Measurements from ENCODE around the gene SNRNP70.
A peak's percentile ranks its signal among the peaks of the same experiment; 100 is the strongest.
"Not testable (repeated sequence)": the region's sequence is repeated elsewhere in the genome, so short reads cannot be mapped to it uniquely, and the experiment has no call there.

Gene SNRNP70, protein sequence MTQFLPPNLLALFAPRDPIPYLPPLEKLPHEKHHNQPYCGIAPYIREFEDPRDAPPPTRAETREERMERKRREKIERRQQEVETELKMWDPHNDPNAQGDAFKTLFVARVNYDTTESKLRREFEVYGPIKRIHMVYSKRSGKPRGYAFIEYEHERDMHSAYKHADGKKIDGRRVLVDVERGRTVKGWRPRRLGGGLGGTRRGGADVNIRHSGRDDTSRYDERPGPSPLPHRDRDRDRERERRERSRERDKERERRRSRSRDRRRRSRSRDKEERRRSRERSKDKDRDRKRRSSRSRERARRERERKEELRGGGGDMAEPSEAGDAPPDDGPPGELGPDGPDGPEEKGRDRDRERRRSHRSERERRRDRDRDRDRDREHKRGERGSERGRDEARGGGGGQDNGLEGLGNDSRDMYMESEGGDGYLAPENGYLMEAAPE

DNA sequence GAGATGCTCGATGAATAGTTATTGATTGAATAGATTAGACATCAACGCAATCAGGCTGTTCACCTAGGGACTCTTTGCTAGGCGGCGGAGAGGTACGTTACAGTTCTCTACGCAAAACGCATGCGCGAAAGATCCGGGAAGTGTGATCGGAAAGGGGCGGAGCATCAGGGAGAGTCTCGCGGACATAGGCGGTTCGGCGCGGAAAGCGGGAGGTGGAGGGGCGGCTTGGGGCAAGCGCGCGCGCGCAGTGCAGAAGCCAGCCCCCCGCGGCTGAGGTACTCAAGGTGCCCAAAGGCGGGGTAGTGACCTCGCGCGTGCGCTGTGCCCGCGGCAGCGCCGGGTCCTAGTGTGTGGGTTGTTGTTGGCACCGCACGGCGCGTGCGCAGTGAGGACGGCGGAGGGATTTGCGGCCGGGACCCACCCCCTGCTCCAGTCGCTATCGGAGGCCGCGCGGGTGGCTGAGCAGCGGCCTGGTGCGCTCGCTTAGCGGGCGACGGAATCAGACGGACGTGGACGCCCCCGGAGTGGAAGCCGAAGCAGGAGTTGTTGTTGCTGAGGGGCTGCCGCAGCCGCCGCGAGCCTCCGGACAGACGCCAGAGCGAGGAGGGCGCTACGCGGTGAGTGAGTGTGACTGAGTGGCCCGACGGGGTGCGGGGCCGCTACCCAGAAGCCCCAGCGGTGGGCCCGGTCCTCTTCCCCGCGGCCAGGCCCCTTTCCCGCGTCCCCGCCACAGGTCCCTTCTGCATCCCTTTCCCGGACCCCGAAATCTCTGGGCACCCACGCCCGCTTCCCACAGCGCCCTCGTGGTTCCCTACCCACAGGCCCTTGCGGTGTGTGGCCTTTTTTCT is at the start of gene SNRNP70:
Gene SNRNP70 (plus strand): TSS at position 432 of the 848 bp plus-strand sequence. CDS start 964 bp downstream, outside the sequence.
- no peaks in the 10 kb centered on the region for H3K27me3 Mint-ChIP-seq
- H3K4me1 Mint-ChIP-seq = peaks cover 24% of the 10 kb centered on the region
- no peaks in the 10 kb centered on the region for H3K9me3 Mint-ChIP-seq
- peak within 1 kb of the TSS; percentile 100 for H3K4me3 Mint-ChIP-seq
- H3K36me3 Mint-ChIP-seq = peaks cover 23% of the 10 kb centered on the region
- H3K27ac Mint-ChIP-seq = peak within 1 kb of the TSS; percentile 87
- ATAC-seq = peak; percentile 98

DNA sequence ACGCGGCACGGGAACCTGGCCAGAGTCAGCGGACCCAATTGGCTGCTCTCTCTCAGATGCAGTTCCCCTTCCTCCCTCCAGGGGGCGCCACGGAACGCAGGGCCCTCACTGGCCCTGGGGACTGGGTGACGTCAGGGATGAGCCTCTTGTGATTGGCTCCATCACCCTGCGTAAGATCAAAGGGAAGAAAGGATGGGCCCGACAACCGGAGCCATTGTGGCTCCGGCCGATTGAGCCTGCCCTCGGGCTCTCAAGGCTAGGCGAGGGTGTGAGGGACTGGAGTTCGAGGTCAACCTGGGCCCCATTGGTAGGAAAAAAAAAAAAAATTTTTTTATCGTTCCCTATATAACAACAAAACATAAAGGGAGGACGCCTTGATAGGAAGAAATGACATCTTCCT is 48.4 kb upstream of the SNRNP70 start, which contains the start of gene CGB1:
Gene CGB1 (minus strand): TSS at position 81 of the 400 bp plus-strand sequence. CDS start 184 bp downstream, outside the sequence.
- H3K36me3 Mint-ChIP-seq, H3K4me1 Mint-ChIP-seq, H3K27ac Mint-ChIP-seq, ATAC-seq, H3K9me3 Mint-ChIP-seq, H3K4me3 Mint-ChIP-seq: not testable (repeated sequence)
- peaks cover 16% of the 10 kb centered on the region for H3K27me3 Mint-ChIP-seq

DNA sequence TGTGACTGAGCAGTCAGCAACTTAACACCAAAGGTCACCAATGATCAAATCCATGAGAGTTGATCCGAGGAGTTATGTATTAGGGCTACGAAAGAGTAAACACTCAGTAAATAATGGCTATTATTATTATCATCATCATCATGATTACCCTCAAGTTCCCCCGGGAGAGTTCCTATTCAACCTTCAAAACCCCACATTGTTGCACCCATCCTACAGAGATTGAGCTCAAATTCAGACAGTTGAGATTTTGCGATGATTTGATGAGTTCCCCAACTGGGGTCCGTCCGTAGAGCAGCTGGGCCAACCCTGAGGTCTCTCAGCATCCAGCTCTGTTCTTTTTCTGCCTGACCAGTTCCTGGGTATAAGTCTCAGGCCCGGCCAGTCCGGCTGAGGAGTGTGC is 47.1 kb upstream of the SNRNP70 start:
- peaks cover 24% of the 10 kb centered on the region for H3K27me3 Mint-ChIP-seq
- not testable (repeated sequence) for H3K36me3 Mint-ChIP-seq, H3K9me3 Mint-ChIP-seq, H3K4me1 Mint-ChIP-seq, ATAC-seq, H3K4me3 Mint-ChIP-seq, H3K27ac Mint-ChIP-seq

DNA sequence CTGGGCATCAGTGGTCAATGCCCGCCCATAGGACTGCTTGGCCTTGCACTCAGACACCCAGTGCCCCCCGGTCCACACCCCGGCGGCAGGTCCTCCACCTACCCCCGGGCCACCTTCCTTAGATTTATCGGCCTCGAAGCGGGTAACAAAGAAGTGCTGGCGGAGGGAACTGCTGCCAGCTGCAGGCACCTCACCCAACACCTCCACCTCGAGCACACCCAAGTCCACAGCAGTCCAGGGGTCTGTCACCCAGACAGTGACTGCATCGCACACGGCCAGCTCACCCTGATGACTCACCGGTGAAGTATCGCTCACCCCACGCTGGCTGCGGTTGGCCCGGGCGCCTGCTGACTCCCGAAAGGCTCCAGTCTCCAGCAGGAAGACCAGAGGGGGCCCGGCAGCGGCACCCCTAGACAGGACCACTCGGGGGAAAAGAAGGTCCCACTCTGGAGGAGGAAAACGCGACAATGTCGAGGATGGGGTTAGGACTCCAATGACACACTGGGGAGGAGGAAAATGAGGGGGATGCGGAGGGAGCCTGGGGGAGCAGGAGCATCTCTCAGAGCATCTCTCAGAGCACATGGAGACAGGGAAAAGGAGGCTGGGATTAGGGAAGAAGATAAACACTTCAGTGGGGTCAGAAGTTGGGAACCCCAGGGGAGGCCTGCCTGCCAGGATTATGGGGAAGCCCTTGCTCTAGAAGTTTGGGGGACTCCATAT is 46.5 kb upstream of the SNRNP70 start:
- H3K9me3 Mint-ChIP-seq, H3K4me1 Mint-ChIP-seq, ATAC-seq, H3K4me3 Mint-ChIP-seq, H3K27ac Mint-ChIP-seq, H3K36me3 Mint-ChIP-seq: not testable (repeated sequence)
- H3K27me3 Mint-ChIP-seq = peaks cover 29% of the 10 kb centered on the region

DNA sequence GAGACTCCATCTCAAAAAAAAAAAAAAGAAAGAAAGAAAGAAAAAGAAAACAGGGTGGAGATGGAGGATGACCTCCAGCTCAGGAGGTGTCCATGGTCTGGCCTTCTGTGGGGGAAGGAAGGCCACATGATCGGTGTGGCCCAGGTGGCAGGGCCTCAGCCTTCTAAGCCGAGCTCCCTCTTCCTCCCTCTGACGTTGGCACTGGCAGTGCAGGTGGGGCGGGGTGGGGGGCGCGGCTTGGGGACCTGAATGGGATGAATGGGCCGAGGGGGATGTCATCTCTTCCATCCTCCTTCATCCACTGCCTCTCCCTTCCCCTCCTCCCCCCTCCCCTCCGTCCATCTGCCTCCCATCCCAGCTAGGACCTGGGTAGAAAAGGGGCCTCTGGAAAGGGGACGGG is 45.5 kb upstream of the SNRNP70 start:
- H3K4me3 Mint-ChIP-seq, H3K9me3 Mint-ChIP-seq, H3K36me3 Mint-ChIP-seq, ATAC-seq, H3K27ac Mint-ChIP-seq, H3K4me1 Mint-ChIP-seq: not testable (repeated sequence)
- H3K27me3 Mint-ChIP-seq = peaks cover 29% of the 10 kb centered on the region

DNA sequence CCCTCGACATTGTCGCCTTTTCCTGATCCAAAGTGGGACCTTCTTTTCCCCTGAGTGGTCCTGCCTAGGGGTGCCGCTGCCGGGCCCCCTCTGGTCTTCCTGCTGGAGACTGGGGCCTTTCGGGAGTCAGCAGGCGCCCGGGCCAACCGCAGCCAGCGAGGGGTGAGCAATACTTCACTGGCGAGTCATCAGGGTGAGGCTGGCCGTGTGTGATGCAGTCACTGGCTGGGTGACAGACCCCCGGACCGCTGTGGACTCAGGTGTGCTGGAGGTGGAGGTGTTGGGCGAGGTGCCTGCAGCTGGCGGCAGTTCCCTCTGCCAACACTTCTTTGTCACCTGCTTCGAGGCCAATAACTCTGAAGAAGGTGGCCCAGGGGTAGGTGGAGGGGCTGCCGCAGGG is 43.1 kb upstream of the SNRNP70 start:
- no peaks in the 10 kb centered on the region for H3K36me3 Mint-ChIP-seq
- no peak for ATAC-seq
- H3K4me1 Mint-ChIP-seq = no peaks in the 10 kb centered on the region

DNA sequence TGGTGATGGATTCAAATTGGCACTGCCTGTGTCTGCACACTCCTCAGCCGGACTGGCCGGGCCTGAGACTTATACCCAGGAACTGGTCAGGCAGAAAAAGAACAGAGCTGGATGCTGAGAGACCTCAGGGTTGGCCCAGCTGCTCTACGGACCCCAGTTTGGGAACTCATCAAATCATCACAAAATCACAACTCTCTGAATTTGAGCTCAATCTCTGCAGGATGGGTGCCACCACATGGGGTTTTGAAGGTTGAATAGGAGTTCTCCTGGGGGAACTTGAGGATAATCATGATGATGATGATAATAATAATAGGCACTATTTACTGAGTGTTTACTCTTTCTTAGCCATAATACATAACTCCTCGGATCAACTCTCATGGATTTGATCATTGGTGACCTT is 42.6 kb upstream of the SNRNP70 start:
- not testable (repeated sequence) for ATAC-seq, H3K4me3 Mint-ChIP-seq, H3K27ac Mint-ChIP-seq, H3K4me1 Mint-ChIP-seq, H3K9me3 Mint-ChIP-seq, H3K36me3 Mint-ChIP-seq
- peaks cover 20% of the 10 kb centered on the region for H3K27me3 Mint-ChIP-seq

More for the DNA sequence above, 43.1 kb upstream of the SNRNP70 start:
- Mint-ChIP-seq H3K27me3 (peaks cover 20% of the 10 kb centered on the region), H3K27ac (no peak overlapping the region), H3K9me3 (no peaks in the 10 kb centered on the region), H3K4me3 (no peak overlapping the region)

DNA sequence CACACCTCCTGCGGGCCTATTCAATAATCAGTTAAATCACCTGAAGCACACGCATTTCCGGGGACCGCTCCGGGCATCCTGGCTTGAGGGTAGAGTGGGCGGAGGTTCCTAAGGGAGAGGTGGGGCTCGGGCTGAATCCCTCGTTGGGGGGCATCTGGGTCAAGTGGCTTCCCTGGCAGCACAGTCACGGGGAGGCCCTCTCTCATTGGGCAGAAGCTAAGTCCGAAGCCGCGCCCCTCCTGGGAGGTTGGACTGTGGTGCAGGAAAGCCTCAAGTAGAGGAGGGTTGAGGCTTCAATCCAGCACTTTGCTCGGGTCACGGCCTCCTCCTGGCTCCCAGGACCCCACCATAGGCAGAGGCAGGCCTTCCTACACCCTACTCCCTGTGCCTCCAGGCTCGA is 41.7 kb upstream of the SNRNP70 start, which contains the start of gene CGB5:
Gene CGB5 (plus strand): TSS at position 301 of the 400 bp plus-strand sequence. CDS start 362 bp downstream, outside the sequence.
- not testable (repeated sequence) for H3K27ac Mint-ChIP-seq, H3K9me3 Mint-ChIP-seq, H3K4me1 Mint-ChIP-seq, ATAC-seq, H3K36me3 Mint-ChIP-seq, H3K4me3 Mint-ChIP-seq
- peaks cover 20% of the 10 kb centered on the region for H3K27me3 Mint-ChIP-seq

DNA sequence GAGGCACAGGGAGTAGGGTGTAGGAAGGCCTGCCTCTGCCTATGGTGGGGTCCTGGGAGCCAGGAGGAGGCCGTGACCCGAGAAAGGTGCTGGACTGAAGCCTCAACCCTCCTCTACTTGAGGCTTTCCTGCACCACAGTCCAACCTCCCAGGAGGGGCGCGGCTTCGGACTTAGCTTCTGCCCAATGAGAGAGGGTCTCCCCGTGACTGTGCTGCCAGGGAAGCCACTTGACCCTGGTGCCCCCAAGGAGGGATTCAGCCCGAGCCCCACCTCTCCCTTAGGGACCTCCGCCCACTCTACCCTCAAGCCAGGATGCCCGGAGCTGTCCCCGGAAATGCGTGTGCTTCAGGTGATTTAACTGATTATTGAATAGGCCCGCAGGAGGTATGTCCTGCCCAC is 36.2 kb upstream of the SNRNP70 start, which contains the start of gene CGB8:
Gene CGB8 (minus strand): TSS at position 101 of the 400 bp plus-strand sequence. CDS start 372 bp downstream, outside the sequence.
- not testable (repeated sequence) for H3K36me3 Mint-ChIP-seq, H3K27ac Mint-ChIP-seq, H3K27me3 Mint-ChIP-seq, H3K9me3 Mint-ChIP-seq, H3K4me3 Mint-ChIP-seq, H3K4me1 Mint-ChIP-seq, ATAC-seq

DNA sequence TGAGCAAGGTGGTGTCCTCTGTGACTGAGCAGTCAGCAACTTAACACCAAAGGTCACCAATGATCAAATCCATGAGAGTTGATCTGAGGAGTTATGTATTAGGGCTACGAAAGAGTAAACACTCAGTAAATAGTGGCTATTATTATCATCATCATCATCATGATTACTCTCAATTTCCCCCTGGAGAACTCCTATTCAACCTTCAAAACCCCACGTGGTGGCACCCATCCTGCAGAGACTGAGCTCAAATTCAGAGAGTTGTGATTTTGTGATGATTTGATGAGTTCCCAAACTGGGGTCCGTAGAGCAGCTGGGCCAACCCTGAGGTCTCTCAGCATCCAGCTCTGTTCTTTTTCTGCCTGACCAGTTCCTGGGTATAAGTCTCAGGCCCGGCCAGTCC is 35.4 kb upstream of the SNRNP70 start:
- H3K4me1 Mint-ChIP-seq, H3K27ac Mint-ChIP-seq, H3K9me3 Mint-ChIP-seq, H3K4me3 Mint-ChIP-seq, H3K36me3 Mint-ChIP-seq, ATAC-seq: not testable (repeated sequence)
- peaks cover 11% of the 10 kb centered on the region for H3K27me3 Mint-ChIP-seq

DNA sequence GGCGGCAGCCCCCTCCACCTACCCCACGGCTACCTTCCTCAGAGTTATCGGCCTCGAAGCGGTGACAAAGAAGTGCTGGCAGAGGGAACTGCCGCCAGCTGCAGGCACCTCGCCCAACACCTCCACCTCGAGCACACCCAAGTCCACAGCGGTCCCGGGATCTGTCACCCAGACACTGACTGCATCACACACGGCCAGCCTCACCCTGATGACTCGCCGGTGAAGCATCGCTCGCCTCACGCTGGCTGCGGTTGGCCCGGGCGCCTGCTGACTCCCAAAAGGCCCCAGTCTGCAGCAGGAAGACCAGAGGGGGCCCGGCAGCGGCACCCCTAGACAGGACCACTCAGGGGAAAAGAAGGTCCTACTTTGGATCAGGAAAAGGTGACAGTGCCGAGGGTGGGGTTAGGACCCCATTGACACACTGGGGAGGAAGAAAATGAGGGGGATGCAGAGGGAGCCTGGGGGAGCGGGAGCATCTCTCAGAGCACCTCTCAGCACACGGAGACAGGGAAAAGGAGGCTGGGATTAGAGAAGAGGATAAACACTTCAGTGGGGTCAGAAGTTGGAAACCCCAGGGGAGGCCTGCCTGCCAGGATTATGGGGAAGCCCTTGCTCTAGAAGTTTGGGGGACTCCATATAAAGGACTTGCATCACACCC is 34.7 kb upstream of the SNRNP70 start:
- H3K9me3 Mint-ChIP-seq, H3K4me3 Mint-ChIP-seq, H3K27ac Mint-ChIP-seq, ATAC-seq, H3K4me1 Mint-ChIP-seq, H3K36me3 Mint-ChIP-seq: not testable (repeated sequence)
- H3K27me3 Mint-ChIP-seq = peaks cover 17% of the 10 kb centered on the region

DNA sequence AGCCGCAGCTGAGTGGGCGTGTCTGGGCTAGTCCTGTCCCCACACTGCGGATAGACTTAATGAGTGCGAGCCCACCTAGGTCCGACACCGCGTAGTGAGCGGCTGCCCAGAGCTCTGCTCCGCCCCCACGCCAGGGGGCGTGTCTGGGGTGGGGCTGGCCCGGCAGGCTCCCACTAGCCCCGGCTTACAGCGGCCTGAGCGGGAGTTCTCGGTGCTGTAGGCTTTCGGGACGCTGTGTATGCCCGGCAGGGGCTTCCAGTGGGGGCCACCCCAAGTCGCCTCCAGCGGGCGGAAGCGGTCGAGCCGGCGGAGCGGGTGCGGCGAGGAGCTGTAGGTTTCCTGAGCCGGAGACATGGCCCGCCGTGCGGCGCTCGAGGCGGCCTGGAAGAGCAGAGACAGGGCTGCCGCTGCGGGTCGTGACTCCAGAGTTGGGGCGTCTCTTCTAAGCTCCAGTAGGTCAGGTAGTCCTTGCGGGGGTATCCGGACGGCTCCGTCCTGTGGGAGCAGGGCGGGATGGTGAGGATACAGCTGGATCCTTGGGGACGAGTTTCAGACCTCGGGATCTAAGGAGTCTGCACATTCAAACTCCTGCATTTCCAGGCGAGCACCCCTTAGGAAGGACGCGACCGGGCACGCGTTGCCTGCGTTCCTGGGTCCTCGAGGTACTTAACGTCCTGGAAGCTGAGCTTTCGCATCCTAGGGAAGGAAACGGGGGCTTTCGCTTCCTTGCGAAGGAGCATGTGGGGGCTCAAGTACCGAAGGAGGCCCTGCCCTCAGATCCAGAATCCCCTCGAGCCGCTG is 28.9 kb upstream of the SNRNP70 start:
- Mint-ChIP-seq H3K4me1 (peaks cover 27% of the 10 kb centered on the region), H3K27me3 (peaks cover 70% of the 10 kb centered on the region), H3K27ac (no peak overlapping the region), H3K4me3 (peak overlapping the region; percentile 83), H3K36me3 (no peaks in the 10 kb centered on the region), H3K9me3 (no peaks in the 10 kb centered on the region)
- ATAC-seq = peak; percentile 87

DNA sequence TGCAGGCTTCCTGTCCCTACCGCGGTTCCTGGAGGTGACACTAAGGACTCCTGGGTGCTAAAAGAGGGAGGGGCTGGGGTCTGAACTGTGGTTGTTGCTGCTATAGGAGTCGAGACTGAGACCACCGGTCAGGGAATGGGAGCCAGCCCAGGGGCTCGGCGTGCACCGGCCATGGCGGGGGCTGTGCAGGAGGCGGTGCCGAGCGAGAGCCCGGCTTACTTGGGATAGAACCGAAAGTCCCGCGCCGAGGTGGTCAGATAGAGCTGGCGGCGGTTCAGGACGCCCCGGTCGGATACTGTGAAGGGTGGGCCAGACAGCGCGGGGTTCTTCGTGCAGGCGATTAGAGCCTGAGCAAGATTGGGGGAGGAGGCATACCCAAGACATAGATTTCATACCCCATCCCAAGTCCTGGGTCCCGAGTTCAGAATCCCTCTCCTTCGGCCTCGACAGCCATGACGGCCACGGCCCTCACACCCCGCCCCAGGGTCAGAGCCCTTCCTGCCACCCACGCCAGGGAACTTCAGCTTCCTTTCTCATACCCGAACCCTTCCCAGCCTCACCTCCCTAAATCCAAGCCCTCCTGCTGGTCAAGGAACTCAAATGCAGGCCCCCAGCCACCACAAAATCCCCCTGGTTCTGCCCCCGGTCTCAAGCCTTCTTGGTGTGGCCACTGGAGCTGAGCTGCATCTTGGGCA is 28.2 kb upstream of the SNRNP70 start:
- not testable (repeated sequence) for H3K27ac Mint-ChIP-seq

More for the DNA sequence above, 28.2 kb upstream of the SNRNP70 start:
- peaks cover 27% of the 10 kb centered on the region for H3K4me1 Mint-ChIP-seq
- H3K36me3 Mint-ChIP-seq, H3K9me3 Mint-ChIP-seq, ATAC-seq: not testable (repeated sequence)
- H3K27me3 Mint-ChIP-seq = peaks cover 78% of the 10 kb centered on the region
- H3K4me3 Mint-ChIP-seq = peak overlapping the region; percentile 83
